Mucosa of rectum (tissue), 2 donors: ENCODE data around the gene RAPGEF5.

Experiments used
- H3K27ac ChIP-seq, 2 donors: one replicate each; pipeline ENCODE4 v1.7.0; 2013; ENCODE audit warnings: inconsistent platforms in 2 of 2, low read depth in 2 of 2, low read length in 2 of 2
- H3K27me3 ChIP-seq, 2 donors: one replicate each; pipeline ENCODE4 v1.7.0; 2013; ENCODE audit warnings: low read length in 2 of 2; ENCODE audit not compliant: control insufficient read depth in 2 of 2, insufficient read depth in 2 of 2
- H3K36me3 ChIP-seq, 2 donors: one replicate each; pipeline ENCODE4 v1.7.0; 2013; ENCODE audit warnings: low read length in 2 of 2; ENCODE audit not compliant: control insufficient read depth in 2 of 2, insufficient read depth in 2 of 2
- H3K4me1 ChIP-seq, 2 donors: one replicate each; pipeline ENCODE4 v1.7.0; 2013; ENCODE audit warnings: low read length in 2 of 2, mild to moderate bottlenecking in 1 of 2; ENCODE audit not compliant: control insufficient read depth in 2 of 2, insufficient read depth in 2 of 2
- H3K4me3 ChIP-seq, 2 donors: one replicate each; pipeline ENCODE4 v1.7.0; 2013; ENCODE audit warnings: low read length in 2 of 2
- H3K9ac ChIP-seq, 2 donors: one replicate each; pipeline ENCODE4 v1.7.0; 2013; ENCODE audit warnings: low read length in 2 of 2, low read depth in 1 of 2, mild to moderate bottlenecking in 1 of 2
- H3K9me3 ChIP-seq, 2 donors: one replicate each; pipeline ENCODE4 v1.7.0; 2013; ENCODE audit warnings: low read length in 2 of 2; ENCODE audit not compliant: control insufficient read depth in 2 of 2
- donor health status: healthy.
- donor health status: Normal muscosa, but diverticular disease.

RAPGEF5 gene

GRCh38 chr7:22275661-22276060 is 81.3 kb downstream of the RAPGEF5 start:
- Histone ChIP-seq H3K27me3 (no peaks in the 10 kb centered on the region), H3K36me3 (no peaks in the 10 kb centered on the region), H3K9ac (no peak overlapping the region), H3K4me3 (no peak overlapping the region), H3K4me1 (peaks cover 0 to 3% of the 10 kb centered on the region in 2 donors), H3K27ac (no peak overlapping the region), H3K9me3 (no peaks in the 10 kb centered on the region)

DNA sequence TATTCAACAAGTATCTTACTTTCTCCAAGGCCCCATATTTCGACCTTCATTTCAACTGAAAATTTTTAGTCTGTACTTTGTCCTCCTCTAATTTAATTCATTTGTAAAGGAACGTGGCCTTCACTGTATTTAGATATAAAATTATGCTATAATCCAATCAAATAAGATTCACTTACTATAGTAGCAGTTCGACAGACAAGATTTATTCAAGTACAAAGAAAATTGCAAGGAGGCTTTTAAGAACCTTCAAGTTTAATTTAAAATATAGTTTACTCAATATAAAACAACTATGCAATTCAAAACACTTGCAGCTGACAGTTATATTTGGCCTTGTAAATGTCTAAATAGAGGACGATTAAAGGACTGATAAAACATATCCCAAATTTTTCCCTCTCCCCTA is 85.6 kb downstream of the RAPGEF5 start:
- Histone ChIP-seq H3K36me3 (no peaks in the 10 kb centered on the region), H3K27ac (no peak overlapping the region), H3K9me3 (no peaks in the 10 kb centered on the region), H3K9ac (no peak overlapping the region), H3K4me3 (no peak overlapping the region), H3K27me3 (no peaks in the 10 kb centered on the region), H3K4me1 (peaks cover 7 to 14% of the 10 kb centered on the region in 2 donors)

GRCh38 chr7:22270371-22270770 is 86.6 kb downstream of the RAPGEF5 start:
- Histone ChIP-seq H3K27ac (no peak overlapping the region), H3K4me3 (no peak overlapping the region), H3K9ac (no peak overlapping the region), H3K4me1 (peaks cover 7 to 14% of the 10 kb centered on the region in 2 donors), H3K36me3 (peaks cover 0 to 3% of the 10 kb centered on the region in 2 donors), H3K27me3 (no peaks in the 10 kb centered on the region), H3K9me3 (no peaks in the 10 kb centered on the region)

DNA sequence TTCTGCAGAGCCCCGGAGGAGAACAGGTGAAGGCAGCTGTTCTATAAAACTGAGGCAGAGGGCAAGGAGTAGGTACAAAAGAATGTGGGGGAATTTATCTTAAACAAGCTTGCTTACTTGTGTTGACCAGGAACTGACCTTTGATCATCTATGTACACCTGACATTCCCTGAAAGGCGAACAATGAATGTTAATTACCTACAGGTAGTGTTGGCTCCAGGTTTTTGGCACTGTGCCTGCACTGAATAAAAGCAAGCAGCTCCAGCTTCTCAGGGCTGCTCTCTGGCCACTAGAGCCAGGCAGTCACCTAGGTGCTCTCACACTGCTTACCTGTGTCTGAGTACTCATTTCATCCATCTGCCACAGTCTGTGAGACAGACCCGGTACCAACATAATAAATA is 87.0 kb downstream of the RAPGEF5 start:
- H3K36me3 ChIP-seq = peaks cover 0 to 3% of the 10 kb centered on the region in 2 donors
- H3K9me3 ChIP-seq = no peaks in the 10 kb centered on the region
- peak overlapping the region in 1 of 2 donors; percentile 51 for H3K4me3 ChIP-seq
- H3K9ac ChIP-seq = no peak overlapping the region
- H3K27me3 ChIP-seq = no peaks in the 10 kb centered on the region
- H3K4me1 ChIP-seq = peaks cover 7 to 14% of the 10 kb centered on the region in 2 donors
- H3K27ac ChIP-seq = peak overlapping the region; percentile 62 to 65

DNA sequence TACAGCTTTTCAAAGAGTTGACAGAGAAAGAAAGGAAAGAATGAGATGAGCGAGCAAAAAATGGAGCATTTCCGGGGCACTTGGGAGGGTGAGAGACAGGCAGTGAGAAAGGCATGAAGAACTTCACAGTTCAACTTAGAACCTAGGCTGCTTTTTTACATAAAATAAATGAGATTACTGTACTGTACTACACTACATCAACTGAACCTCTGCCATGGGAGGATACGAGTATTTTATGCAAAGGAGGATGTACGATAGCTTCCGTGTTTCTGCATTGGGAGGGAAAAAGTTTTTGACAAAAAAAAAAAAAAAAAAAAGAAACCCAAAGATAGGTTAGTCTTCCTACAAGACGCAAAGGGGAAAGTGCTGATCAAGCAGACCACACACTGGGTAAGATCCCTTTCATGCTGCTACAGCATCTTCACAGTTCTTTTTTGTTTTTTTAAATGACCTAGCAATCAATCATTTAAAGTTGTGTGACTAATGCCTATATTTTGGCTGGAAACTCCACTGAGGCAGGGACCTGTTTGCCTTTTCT is 88.0 kb downstream of the RAPGEF5 start:
- Histone ChIP-seq H3K27ac (peak overlapping the region in 1 of 2 donors; percentile 62), H3K9me3 (no peaks in the 10 kb centered on the region), H3K27me3 (no peaks in the 10 kb centered on the region), H3K4me3 (peak overlapping the region in 1 of 2 donors; percentile 23), H3K4me1 (peaks cover 7 to 14% of the 10 kb centered on the region in 2 donors), H3K36me3 (peaks cover 0 to 7% of the 10 kb centered on the region in 2 donors), H3K9ac (no peak overlapping the region)

DNA sequence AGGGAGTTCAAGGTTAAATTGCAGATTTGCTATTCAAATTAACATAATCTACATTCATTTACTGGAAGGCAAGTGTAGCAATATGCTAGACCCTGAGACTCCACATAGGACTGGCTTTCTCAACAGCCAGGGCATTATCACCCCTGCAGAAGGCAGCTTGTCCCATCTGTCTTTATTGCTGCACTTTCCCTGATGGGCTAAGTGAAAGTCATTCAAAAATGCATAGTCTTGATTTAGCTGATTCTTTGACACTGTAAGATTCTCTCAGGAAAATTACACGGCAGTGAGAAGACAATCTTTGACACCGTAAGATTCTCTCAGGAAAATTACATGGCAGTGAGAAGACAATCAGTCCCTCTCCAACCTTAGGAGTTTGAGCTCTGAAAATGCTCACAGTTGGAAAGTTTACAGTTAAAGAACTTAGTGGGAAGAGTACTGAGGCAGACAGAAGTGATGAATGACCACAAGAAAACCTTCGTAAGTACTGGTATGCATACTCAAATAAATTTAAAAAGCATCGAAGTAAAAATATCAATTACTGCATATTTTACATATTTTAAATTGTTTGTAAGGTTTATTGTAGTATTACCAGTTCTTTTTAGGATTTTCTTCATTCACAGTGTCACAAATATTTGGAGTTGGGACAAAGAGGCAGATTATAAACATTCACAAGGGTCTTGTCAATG is 88.9 kb downstream of the RAPGEF5 start:
- Histone ChIP-seq H3K9me3 (no peaks in the 10 kb centered on the region), H3K27me3 (no peaks in the 10 kb centered on the region), H3K36me3 (peaks cover 0 to 7% of the 10 kb centered on the region in 2 donors), H3K27ac (no peak overlapping the region), H3K9ac (no peak overlapping the region), H3K4me3 (no peak overlapping the region), H3K4me1 (peaks cover 7 to 14% of the 10 kb centered on the region in 2 donors)

DNA sequence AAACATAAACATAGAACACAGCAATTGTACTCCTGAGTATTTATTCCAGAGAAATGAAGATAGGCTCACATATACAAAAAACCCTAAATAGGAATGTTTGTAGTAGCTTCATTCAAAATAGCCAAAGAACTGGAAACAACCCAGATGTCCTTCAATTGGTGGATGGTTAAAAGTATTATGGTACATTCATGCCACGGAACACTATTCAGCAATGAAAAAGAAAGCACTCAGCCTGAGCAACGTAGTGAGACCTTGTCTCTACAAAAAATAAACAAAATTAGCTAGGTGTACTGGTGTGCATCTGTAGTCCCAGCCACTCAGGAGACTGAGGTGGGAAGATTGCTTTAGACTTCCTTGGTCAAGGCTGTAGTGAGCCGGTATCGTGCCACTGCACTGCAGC is 94.4 kb downstream of the RAPGEF5 start:
- Histone ChIP-seq H3K4me1 (no peaks in the 10 kb centered on the region), H3K27me3 (no peaks in the 10 kb centered on the region), H3K9ac (no peak overlapping the region), H3K9me3 (no peaks in the 10 kb centered on the region), H3K4me3 (no peak overlapping the region), H3K27ac (no peak overlapping the region), H3K36me3 (peaks cover 0 to 7% of the 10 kb centered on the region in 2 donors)

- Histone ChIP-seq H3K36me3 (no peaks in the 10 kb centered on the region), H3K4me3 (no peak overlapping the region), H3K27me3 (no peaks in the 10 kb centered on the region), H3K27ac (no peak overlapping the region), H3K9ac (no peak overlapping the region), H3K4me1 (no peaks in the 10 kb centered on the region), H3K9me3 (no peaks in the 10 kb centered on the region)
These were observed 100.3 kb downstream of the RAPGEF5 start for GRCh38 chr7:22256541-22257096.

DNA sequence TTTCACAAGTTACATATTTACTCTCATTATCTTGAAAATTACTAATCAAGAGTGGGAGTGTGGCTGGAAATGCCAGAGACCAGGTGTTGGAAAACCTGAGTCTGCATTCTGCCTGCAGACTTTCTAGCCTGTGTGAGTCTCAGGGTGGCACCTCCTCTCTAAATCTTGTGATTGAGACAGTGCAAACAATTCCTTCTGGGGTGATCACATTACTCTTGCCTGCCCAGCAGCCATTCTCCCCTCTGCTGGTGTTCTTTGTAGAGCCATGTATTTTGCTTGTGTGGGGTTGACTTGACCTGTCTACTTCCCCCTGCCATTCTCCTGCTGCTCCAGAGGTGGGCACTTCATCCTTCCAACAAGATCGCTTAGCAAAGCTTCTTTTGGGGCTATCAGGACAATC is 101.1 kb downstream of the RAPGEF5 start:
- no peaks in the 10 kb centered on the region for H3K9me3 ChIP-seq
- no peak overlapping the region for H3K4me3 ChIP-seq
- no peak overlapping the region for H3K27ac ChIP-seq
- no peaks in the 10 kb centered on the region for H3K36me3 ChIP-seq
- no peaks in the 10 kb centered on the region for H3K4me1 ChIP-seq
- no peak overlapping the region for H3K9ac ChIP-seq
- H3K27me3 ChIP-seq = no peaks in the 10 kb centered on the region

DNA sequence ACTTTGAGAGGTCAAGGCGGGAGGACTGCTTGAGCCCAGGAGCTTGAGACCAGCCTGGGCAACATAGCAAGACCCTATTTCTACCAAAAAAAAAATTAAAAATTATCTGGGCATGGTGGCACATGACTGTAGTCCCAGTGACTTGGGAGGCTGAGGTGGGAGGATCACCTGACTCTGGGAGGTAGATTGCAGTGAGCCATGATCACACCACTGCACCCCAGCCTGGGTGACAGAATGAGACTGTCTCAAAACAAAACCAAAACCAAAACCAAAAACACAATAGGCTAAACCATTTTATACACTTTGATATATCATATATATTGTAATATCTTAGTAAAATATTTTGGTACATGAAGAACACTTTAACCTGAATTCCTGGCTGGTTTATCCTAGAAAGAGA is 101.6 kb downstream of the RAPGEF5 start:
- Histone ChIP-seq H3K36me3 (peaks cover 0 to under 1% of the 10 kb centered on the region in 2 donors), H3K9me3 (no peaks in the 10 kb centered on the region), H3K4me1 (no peaks in the 10 kb centered on the region), H3K27ac (no peak overlapping the region), H3K27me3 (no peaks in the 10 kb centered on the region), H3K4me3 (no peak overlapping the region), H3K9ac (no peak overlapping the region)
